HG03521 (cell line): ENCODE data around the gene HAUS3.
"Not testable (repeated sequence)": the region's sequence is repeated elsewhere in the genome, so short reads cannot be mapped to it uniquely, and the experiment has no call there.

Experiments
- ATAC-seq: cut with Tn5 transposase; IDR thresholded peaks from one replicate; pipeline ENCODE4 v1.9.1; 2021; ENCODE audit warnings: mild to moderate bottlenecking, moderate library complexity; ENCODE audit not compliant: unreplicated experiment

Gene HAUS3

GRCh38 chr4:2275546-2276251 is 33.8 kb upstream of the HAUS3 start:
- ATAC-seq: no peak

GRCh38 chr4:2275044-2275397 is 33.1 kb upstream of the HAUS3 start:
- not testable (repeated sequence) for ATAC-seq

GRCh38 chr4:2274320-2275043 is 32.6 kb upstream of the HAUS3 start:
- ATAC-seq: no peak

GRCh38 chr4:2273657-2274319 is 31.9 kb upstream of the HAUS3 start:
- no peak for ATAC-seq

- ATAC-seq: no peak
These were observed 31.3 kb upstream of the HAUS3 start for GRCh38 chr4:2273221-2273620.

- no peak for ATAC-seq
These were observed 30.9 kb upstream of the HAUS3 start for GRCh38 chr4:2272828-2273120.

- no peak for ATAC-seq
These were observed 30.3 kb upstream of the HAUS3 start for GRCh38 chr4:2272026-2272827.

GRCh38 chr4:2271279-2272025 is 29.5 kb upstream of the HAUS3 start:
- ATAC-seq: no peak

- no peak for ATAC-seq
These were observed 28.6 kb upstream of the HAUS3 start for GRCh38 chr4:2270341-2271165.

- ATAC-seq: no peak
These were observed 27.8 kb upstream of the HAUS3 start for GRCh38 chr4:2269618-2270163.

GRCh38 chr4:2269206-2269531 is 27.2 kb upstream of the HAUS3 start:
- no peak for ATAC-seq

GRCh38 chr4:2268357-2269205 is 26.7 kb upstream of the HAUS3 start:
- no peak for ATAC-seq

GRCh38 chr4:2267841-2268240 is 25.9 kb upstream of the HAUS3 start:
- ATAC-seq: no peak

GRCh38 chr4:2267320-2267811 is 25.4 kb upstream of the HAUS3 start:
- no peak for ATAC-seq

- ATAC-seq: no peak
These were observed 24.9 kb upstream of the HAUS3 start for GRCh38 chr4:2266821-2267220.

GRCh38 chr4:2266181-2266580 is 24.3 kb upstream of the HAUS3 start:
- ATAC-seq: no peak

- ATAC-seq: no peak
These were observed 23.5 kb upstream of the HAUS3 start for GRCh38 chr4:2265113-2266110.
